Medulla oblongata (tissue), 1 donor: ENCODE data around the gene PGAP2.
A peak's percentile ranks its signal among the peaks of the same experiment; 100 is the strongest.
"Not testable (repeated sequence)": the region's sequence is repeated elsewhere in the genome, so short reads cannot be mapped to it uniquely, and the experiment has no call there.

ENCODE experiments used
- DNase-seq: peaks from one replicate; pipeline ENCODE4 v3.0.0-alpha.2; 2015; ENCODE audit errors: extremely low spot score

Gene PGAP2

DNA sequence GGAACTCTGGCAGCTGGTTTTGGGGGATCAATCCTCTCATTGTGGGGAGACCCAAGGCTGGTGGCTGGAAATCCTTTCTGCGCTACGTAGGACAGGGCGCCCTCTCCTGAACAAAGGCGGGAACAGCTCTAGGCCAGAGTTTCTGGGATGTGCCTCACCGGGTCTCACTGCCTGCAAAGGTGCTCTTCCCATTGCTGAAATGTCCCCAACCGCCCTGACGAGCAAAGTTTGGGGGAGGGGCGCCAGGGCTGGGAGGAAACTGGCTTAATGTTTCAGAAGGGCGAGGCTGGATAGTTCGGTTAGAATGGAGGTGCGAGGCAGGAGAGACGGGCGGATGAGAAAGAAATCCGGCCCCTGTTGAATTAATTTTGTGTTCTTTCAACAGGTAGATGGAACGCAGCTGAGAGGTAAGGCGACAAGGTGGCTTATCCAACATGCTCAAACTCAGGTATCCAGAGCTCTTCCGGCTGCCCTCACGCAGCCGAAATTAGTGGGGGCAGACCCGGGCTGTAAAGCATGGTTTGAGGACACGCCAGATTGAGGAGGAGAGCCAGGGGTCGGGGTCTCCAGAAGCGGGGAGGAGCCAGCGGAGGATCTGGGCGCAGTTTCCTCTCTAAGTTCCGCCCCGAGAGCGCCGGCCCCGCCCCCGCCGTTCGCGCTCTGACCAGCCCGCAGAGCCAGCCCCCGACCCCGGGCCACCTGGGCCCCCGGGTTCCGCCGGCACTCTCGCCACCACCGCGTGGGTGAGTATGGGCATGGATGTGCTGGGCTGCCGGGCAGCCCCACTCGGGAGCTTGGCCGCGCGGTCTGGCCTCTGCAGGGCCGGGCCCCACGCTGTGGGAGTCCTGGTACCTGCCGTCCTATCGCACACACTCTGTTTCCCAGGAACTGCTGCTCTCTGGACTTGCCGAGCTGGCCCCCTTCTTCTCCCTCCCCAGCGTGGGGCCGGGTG lies at the start of gene PGAP2:
PGAP2 (plus strand) TSS at position 652 of the 952 bp plus-strand sequence. CDS start 2,700 bp downstream, outside the sequence.
- peak; percentile 67 for DNase-seq

DNA sequence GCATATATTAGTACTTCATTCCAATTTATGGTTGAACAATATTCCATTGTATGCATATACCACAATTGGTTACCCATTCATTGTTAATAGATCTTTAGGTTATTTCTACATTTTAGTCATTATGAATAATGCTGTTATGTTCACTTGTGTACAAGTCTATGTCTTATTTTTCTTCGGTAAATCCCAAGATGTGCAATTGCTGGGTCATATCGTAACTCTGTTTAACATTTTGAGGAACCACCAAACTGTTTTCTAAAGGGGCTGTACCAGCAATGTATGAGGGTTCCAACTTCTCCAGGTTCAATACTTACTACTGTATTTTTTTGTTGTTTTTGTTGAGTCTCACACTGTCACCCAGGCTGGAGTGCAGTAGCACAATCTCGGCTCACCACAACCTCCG lies 44.1 kb upstream of the PGAP2 start:
- DNase-seq = no peak

DNA sequence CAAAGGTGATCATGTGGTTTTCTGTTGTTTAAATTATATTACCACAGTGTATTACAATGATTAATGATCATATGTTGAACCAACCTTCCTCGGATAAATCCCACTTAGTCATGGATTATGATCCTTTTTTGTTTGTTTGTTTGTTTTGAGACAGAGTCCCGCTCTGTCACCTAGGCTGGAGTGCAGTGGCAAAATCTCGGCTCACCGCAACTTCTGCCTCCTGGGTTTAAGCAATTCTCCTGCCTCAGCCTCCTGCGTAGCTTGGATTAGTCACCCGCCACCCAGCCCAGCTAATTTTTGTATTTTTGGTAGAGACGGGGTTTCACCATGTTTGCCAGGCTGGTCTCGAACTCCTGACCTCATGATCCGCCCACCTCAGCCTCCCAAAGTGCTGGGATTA lies 41.5 kb upstream of the PGAP2 start:
- not testable (repeated sequence) for DNase-seq

DNA sequence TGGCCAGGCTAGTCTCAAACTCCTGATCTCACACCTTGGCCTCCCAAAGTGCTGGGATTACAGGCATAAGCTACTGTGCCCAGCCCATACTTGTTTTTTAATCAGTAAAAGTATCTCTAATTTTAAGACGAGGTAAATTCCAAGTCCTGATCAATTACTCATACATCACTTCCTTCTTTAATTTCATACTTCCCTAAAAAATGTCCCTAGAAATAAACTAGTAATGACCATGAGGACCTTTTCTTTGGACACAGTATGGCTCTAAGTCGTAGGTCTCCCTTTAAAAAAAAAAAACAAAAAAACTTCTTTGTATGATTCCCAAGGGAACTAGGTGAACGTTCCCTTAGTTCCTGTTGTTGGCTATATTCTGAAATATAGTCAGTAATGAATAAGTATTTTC lies 40.8 kb upstream of the PGAP2 start:
- no peak for DNase-seq

DNA sequence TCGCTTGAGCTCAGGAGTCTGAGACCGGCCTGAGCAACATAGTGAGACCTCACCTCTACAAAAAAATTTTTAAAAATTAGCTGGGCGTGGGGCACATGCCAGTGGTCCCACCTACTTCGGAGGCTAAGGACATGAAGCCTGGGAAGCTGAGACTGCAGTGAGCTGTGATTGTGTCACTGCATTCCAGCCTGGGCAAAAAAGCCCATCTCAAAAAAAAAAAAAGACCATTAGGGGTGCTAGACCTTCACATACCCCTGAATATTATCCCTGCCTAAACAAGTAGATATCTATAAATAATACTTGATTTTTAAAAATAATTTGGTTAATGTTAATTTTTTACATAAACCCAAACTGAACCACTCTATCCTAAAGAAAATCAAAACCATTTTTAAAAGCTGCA lies 35.2 kb upstream of the PGAP2 start:
- DNase-seq = no peak

DNA sequence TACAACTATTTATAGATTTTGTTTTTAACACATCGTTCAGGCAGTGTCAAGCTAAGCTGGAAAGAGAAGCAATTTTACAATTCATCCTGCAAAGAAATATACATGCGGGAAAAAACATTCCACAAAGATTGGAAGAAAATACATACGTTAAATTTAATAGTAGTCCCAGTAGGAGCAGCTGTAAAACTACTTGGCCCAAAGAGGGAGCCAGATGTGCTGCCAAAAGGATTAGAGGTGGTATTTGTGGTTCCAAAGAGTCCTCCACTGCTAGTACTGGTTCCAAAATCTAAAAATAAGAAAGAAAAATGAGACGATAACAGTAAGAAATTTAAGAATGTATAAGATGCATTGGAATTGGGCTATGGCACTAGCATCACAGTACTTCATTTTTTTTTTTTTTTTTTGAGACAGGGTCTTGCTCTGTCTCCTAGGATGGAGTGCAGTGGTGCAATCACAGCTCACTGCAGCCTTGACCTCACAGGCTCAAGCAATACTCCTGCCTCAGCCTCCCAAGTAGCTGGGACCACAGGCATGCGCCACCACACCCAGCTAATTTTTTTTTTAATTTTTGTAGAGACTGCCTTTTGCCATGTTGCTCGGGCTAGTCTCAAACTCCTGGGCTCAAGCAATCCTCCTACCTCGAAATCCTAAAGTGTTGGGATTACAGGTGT lies 32.5 kb upstream of the PGAP2 start:
- DNase-seq = no peak

DNA sequence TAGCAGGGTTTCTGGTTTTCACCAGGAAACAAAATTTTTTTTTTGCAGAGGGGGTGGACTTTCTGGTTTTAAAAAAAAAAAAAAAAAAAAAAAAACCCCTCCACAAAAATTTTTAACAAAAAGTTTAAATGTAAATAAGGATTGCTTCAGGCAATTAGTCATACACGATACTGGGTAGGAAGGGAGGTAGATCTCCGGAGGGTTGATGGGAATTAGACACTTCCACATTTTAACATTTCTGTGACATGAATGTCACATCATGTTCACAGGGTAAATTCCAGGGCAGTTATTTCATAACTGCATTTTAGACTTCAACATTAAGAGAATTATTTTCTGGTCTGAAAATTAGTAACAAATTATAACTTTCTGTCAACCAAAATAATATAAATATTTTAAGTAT lies 26.9 kb upstream of the PGAP2 start:
- no peak for DNase-seq

DNA sequence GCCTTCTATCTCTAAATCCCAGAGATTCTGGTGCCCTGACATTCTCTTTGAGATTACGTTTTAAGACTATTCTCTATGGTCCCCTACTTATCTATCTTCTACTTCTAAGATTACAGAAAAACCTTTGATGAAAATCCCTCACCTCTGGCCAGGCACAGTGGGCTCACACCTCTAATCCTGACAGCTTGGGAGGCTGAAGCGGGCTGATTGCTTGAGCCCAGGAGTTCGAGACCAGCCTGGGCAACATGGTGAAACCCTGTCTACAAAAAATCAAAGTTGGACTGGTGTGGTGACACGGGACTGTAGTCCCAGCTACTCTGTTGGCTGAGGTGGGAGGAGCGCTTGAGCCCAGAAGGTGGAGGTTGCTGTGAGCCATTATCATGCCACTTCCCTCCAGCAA lies 25.4 kb upstream of the PGAP2 start:
- no peak for DNase-seq

DNA sequence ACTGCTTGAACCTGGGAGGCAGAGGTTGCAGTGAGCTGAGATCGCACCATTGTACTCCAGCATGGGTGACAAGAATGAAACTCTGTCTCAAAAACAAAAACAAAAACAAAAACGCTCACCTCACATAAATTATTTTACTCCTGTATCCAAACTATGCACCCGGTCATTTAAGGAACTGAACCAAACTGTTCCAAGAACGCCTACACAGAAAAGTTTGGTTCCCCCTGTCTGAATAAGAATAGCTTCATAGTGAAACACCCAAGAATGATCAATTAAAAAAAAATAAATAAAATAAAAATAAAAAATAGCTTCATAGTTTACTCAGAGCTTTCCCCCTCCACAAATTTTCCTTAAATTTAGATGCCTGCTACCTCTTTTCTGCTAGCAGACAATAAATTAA lies 24.7 kb upstream of the PGAP2 start:
- no peak for DNase-seq

DNA sequence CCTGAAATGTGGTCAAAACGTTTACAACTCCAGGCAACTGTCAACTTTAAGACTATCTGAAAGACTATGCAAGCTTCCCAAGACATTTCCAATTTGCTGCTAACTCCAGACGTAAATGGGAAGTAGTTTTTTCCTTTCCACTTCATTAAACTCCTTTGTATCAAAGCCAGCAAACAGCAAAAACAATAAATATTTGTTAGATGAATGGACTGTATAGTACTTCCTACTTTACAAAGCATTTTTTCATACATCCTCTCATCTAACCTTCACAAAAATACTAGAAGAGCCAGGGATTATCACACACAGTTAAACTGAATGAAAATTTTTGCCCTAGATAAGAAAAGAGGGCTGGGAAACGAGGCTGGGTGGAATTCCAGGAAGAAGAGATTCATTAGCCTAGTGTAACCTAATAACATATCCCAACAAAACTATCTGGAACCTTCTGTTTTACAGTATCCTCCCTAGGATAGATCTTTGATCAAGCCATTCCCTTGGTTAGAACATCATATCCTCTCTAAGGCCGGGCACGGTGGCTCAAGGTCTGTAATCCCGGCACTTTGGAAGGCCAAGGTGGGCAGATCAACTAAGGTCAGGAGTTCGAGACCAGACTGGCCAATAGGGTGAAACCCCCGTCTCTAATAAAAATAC lies 21.5 kb upstream of the PGAP2 start:
- DNase-seq = no peak

DNA sequence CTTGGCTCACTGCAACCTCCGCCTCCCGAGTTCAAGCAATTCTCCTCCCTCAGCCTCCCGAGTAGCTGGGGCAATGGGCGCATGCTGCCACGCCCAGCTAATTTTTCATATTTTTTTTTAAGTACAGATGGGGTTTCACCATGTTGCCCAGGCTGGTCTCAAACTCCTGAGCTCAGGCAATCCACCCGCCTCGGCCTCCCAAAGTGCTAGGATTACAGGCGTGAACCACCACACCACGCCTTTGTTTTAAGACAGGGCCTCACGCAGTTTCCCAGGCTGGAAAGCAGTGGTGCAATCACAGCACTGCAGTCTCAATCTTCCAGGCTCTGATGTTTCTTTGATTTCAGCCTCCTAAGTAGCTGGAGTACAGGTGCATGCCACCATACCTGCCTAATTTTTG lies 14.0 kb upstream of the PGAP2 start:
- DNase-seq = not testable (repeated sequence)

DNA sequence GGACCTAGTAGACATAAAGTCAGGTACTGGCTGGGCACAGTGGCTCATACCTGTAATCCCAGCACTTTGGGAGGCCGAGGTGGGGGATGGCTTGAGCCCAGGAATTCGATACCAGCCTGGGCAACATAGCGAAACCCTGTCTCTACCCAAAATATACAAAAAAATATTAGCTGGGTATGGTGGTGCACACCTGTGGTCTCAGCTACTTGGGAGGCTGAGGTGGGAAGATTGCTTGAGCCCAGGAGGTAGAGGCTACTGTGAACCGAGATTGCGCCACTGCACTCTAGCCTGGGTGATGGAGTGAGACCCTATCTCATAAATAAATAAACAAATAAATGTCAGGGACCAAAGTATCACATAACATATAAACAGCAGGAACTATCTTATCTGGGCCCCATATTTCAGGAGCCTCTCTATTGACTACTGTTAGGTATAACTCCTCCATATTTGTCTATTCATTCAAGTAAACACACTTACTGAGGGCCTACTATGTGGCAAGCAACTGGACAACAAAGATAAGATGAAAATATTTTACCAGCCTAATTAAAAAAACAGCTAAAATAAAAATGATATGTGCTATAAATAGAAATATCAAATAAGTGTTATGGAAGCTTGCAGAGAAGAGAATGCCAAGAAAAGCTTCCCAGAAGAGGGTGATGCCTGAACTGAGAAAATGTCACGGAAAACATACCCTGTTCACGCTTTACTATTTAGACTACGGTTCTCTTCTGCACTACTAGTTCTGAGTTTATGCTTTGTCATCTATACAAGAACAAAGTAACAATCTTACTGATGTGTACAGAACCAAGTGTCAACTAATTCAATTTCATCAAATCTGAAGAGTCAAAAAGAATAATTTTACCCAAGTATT lies 13.0 kb upstream of the PGAP2 start:
- no peak for DNase-seq

DNA sequence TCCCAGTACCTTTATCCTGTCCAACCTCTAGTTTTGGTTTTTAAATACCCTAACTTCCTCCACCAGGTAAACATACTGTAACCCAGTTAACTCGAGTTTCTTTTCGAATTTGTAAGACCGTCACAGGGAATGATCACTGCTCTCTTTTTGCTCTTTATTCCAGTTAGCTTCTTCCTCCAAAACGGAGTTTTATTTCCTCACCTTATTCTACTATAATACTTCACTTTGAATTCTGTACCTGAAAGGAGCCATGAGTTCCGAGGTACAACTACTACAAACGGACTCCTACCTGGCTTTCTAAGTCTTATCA lies 12.4 kb upstream of the PGAP2 start:
- DNase-seq = no peak

DNA sequence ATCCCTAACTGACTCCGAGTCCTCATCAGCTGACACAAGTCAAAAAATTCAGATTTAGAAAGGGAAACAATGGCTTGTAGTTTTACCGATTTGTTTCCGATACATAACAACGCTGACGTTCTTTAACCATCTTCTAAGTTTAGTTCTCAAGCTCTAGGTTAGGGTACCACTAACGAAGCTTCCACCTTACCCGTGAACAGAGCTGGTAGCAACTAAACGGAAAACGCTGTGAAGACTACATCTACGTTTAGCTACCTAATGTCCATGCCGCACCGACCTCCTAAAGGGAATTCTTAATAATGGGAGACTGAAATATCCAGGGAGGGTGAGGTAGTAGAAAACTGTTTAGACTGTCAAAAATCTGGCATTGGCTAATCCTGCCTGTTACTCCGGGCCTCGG lies 12.0 kb upstream of the PGAP2 start:
- DNase-seq = no peak

DNA sequence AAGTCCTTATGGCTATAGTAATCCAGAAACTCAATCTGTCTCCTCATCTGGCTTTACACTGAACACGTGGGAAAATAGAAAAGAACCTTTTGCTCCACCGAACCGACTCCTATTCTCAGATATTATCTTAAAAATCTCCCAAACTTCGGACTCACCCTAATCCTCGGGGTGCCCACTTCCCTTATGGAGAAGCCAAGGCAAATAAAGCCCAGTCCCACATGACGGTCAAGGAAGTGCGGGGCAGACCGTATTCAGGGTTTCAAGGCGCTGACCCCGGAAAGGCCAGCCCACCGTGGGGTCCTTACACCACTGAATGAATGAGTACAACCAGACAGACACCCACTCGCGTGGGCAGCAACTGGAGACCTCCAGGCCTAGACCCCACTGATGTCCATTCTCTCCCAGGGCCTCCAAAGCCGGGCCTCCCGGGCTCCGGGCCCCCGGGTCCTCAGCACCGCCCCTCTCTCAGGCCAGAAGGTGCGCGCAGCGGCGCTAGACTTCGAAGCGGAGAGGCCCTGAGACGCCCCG lies 11.5 kb upstream of the PGAP2 start:
- no peak for DNase-seq

DNA sequence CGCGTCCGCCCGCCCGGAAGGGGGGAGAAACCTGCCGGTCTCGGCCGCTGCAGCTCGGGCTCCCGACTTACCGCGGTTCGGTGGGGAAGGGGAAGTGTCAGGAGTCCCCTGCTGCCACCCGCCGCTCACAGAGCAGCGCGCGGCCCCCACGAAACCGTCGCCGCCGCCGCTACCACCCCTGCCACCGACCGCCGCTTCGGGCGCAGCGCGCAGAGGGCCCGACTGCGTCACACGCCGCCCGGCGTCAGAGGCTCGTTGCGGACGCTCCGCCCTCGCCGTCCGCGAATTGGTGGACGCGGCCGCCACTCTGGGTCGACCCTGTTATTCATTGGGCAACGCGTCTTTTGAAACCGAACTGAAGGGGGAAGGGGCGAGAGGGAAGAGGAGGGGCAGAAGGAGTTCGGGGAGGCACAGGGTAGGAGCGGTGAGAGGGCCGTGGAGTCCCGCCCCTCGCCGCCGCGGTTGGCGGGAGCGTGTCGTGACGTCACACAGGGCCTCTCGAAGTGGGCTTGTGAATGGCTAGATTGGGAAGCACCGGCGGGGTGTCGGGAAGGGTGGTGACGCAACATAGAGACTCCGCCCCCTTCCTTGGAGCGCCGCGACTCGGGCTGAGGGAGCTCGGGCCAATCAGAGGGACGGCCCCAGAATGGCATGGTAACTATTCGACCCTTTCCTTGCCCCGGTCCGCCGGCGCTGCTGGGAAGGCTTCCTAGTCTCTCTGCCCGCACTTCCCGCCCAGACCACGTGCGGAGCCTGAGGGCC lies 10.8 kb upstream of the PGAP2 start, which contains the start of gene NUP98:
NUP98 (minus strand) TSS at position 226 of the 762 bp plus-strand sequence. CDS start 15,437 bp downstream, outside the sequence.
- DNase-seq = peak; percentile 100

DNA sequence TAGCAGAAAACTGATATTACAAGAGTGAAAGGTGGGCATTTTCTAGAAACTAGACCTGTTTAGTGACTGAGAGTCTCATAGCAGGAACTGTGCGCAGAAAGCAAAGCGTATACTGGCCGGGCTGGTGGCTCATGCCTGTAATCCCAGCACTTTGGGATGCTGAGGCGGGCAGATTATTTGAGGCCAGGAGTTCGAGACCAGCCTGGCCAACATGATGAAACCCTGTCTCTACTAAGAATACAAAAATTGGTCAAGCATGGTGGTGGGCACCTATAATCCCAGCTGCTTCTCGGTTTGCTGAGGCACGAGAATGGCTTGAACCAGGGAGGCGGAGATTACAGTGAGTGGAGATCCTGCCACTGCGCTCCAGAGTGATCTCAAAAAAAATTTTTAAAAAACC lies 9.2 kb upstream of the PGAP2 start:
- DNase-seq = no peak

DNA sequence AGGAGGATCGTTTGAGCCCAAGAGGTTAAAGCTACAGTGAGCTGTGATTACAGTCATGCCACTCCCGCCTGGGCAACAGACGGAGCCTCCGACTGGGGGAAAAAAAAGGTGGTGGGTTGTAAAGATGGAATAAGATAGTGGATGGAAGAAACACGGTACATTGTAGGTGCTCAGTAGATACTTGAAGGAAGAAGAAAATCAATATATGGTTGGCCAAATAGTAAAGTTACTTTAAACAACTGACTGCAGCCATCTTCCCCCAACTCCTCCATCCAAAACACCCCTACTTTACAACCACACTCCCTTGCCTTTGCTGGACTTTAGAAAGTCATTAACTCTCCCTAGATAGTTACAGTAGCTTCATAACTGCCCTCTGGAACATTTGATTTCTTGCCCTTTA lies 8.5 kb upstream of the PGAP2 start:
- DNase-seq = no peak

DNA sequence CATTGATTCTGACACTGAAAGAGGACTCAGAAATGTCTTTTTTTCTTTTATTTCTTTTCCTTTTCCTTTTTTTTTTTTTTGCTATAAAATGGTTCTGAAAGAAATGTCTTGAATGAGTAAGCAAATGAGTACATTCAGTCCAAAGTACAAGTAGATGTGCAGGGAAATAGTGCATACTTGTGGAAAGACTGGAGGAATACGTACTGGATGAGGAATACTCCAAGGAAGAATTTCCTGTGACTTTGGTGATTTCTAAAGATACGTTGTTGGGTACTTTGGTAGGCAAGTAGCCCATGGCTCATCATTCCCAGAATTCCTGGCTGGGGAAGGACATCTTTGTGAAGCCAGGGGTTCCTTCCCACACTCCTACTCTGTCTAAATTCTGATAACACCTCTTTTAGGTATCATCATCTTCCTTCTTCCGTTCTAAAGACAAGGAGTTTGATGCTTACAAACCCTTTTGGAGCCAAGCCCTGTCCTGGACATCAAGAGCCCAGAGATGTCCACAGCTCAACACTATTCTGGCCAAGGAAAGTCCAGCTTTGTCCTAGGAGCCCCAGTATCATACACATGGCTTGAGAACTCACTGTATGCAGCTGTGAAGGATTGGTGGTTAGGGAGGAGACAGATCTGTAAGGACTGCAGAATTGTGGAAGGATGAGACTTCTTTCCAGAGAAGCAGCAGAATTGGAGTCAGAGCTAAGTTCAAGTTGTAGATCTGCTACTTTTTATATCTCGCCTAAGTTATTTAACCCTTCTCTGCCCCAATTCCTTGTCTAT lies 6.2 kb upstream of the PGAP2 start:
- no peak for DNase-seq
